Measurements from ENCODE around the gene ROR2.

- no peak for TF ChIP-seq CTCF (IDR thresholded peaks at IDR 0.05)
- TF ChIP-seq POLR2A (IDR thresholded peaks at IDR 0.05): no peak
Observed at GRCh38 chr9:91735049-91735448, 215.0 kb downstream of the ROR2 start.
